Mesothelial cell of epicardium (in vitro differentiated cells): ENCODE measurements around the gene RAB27B. TPM values are rescaled to one million over a fixed set of nuclear protein-coding genes. Genes with fewer than 3 reads are reported as not detected.

Experiments used
- DNase-seq, 2 experiments: peaks; one replicate each; pipeline ENCODE4 v3.0.0; 2021; ENCODE audit warnings: low spot score in 2 of 2; ENCODE audit not compliant: unreplicated experiment in 2 of 2
- H3K27ac Mint-ChIP-seq: 2 replicates; pipeline ENCODE4 v1.8.0; 2021; ENCODE audit warnings: mixed read lengths
- H3K27me3 Mint-ChIP-seq: 2 replicates; pipeline ENCODE4 v1.8.0; 2021; ENCODE audit warnings: low read depth, mixed read lengths
- H3K36me3 Mint-ChIP-seq: 2 replicates; pipeline ENCODE4 v1.8.0; 2021; ENCODE audit warnings: mixed read lengths
- H3K4me1 Mint-ChIP-seq: 2 replicates; pipeline ENCODE4 v1.8.0; 2021; ENCODE audit warnings: mixed read lengths
- H3K4me3 Mint-ChIP-seq: 2 replicates; pipeline ENCODE4 v1.8.0; 2021; ENCODE audit warnings: mild to moderate bottlenecking, moderate library complexity, mixed read lengths
- H3K9me3 Mint-ChIP-seq: 2 replicates; pipeline ENCODE4 v1.8.0; 2021; ENCODE audit warnings: mixed read lengths
- total RNA-seq: library from RNA; stranded (reverse); gene quantifications from 3 replicates; pipeline ENCODE4 v1.2.1, GENCODE V29; 2021
- TF ChIP-seq, protein P1 (sequence below): fragments of 200-600 bp; sonication (generic); IDR thresholded peaks from one replicate; pipeline ENCODE4 v1.5.0; 2021; ENCODE audit warnings: antibody characterized with exemption; ENCODE audit not compliant: unreplicated experiment

The RAB27B gene
- total RNA-seq, 1 donor from 2014 or later, result 0.98 TPM

DNA sequence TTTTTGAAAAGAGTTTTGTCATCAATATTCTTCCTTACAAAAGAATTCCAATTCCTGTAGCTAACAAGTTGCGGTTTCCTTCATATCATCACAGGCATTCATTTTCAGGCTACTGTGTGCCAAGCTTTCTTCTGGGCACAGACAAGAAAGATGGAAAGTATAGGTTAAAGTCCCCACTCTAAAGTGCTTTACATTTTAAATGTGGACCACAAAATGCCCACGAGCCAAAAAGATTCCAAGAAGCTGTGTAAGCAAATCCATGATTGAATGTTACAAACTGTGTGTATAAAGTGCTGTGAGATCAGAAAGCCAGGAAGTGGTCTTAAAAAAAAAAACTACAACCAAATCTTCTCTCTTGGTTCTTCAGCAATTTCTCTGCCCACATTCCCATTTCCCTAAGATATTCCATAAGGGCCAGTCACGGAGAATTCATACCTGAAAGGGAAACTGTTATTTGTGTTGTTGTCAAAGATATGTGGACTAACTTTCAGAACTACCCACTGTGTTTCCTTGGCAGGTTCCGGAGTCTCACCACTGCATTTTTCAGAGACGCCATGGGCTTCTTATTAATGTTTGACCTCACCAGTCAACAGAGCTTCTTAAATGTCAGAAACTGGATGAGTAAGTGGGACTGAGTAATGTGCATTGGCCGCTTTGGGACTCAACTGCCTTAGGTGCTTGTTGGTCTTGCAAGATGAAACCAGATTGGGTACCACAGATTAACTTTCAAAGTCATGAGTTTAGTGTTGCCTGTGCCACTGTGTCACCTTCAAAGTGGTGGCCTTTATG lies 55.7 kb downstream of the RAB27B start:
- DNase-seq, result no peak
- H3K27ac Mint-ChIP-seq, result no peak overlapping the region
- peaks cover 25% of the 10 kb centered on the region for H3K4me1 Mint-ChIP-seq
- no peak overlapping the region for H3K4me3 Mint-ChIP-seq
- H3K9me3 Mint-ChIP-seq, result peaks cover 7% of the 10 kb centered on the region
- no peaks in the 10 kb centered on the region for H3K36me3 Mint-ChIP-seq
- H3K27me3 Mint-ChIP-seq, result peaks cover 6% of the 10 kb centered on the region
- TF ChIP-seq, protein P1, sequence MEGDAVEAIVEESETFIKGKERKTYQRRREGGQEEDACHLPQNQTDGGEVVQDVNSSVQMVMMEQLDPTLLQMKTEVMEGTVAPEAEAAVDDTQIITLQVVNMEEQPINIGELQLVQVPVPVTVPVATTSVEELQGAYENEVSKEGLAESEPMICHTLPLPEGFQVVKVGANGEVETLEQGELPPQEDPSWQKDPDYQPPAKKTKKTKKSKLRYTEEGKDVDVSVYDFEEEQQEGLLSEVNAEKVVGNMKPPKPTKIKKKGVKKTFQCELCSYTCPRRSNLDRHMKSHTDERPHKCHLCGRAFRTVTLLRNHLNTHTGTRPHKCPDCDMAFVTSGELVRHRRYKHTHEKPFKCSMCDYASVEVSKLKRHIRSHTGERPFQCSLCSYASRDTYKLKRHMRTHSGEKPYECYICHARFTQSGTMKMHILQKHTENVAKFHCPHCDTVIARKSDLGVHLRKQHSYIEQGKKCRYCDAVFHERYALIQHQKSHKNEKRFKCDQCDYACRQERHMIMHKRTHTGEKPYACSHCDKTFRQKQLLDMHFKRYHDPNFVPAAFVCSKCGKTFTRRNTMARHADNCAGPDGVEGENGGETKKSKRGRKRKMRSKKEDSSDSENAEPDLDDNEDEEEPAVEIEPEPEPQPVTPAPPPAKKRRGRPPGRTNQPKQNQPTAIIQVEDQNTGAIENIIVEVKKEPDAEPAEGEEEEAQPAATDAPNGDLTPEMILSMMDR, result no peak

DNA sequence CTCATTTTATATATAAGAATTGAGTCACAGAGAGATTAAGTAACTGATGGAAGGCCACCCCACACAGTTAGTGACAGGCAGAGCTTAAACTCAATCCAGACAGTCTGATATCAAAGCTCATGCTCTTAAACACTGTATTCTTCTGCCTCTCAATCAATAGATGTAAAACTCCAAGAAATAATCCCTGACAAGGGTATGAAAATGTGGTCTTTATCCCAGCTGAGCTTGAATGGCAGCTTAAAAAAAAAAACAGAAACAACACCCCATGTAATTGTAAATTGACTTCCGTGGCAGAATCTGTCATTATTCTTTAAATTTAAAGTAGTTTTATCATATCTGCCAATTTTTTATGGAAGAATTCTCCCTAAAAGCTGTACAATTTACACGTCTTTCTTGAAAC lies 60.1 kb downstream of the RAB27B start:
- Mint-ChIP-seq H3K27me3 (peaks cover 15% of the 10 kb centered on the region), H3K36me3 (no peaks in the 10 kb centered on the region), H3K27ac (no peak overlapping the region), H3K4me1 (no peaks in the 10 kb centered on the region), H3K9me3 (peaks cover 7% of the 10 kb centered on the region), H3K4me3 (no peak overlapping the region)
- TF ChIP-seq, protein P1, result no peak
- DNase-seq, result no peak

DNA sequence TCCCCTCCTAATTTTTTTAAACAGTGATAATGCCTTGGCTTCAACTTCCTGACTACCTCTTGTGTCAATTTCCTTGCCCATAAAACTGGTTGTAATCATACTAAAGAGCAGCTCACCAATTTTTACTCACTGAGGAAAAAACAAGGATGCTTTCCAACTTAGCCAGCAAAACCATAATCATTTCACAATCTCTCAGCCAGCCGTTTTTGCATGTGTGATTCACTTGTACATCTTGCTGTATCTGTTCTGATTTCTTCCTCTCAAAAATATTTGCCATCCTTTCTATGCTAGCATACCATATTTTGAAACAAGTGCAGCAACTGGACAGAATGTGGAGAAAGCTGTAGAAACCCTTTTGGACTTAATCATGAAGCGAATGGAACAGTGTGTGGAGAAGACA lies 60.7 kb downstream of the RAB27B start:
- TF ChIP-seq, protein P1, result no peak
- Mint-ChIP-seq H3K9me3 (peaks cover 7% of the 10 kb centered on the region), H3K27ac (no peak overlapping the region), H3K36me3 (no peaks in the 10 kb centered on the region), H3K4me1 (no peaks in the 10 kb centered on the region), H3K4me3 (no peak overlapping the region), H3K27me3 (peaks cover 17% of the 10 kb centered on the region)
- DNase-seq, result no peak

DNA sequence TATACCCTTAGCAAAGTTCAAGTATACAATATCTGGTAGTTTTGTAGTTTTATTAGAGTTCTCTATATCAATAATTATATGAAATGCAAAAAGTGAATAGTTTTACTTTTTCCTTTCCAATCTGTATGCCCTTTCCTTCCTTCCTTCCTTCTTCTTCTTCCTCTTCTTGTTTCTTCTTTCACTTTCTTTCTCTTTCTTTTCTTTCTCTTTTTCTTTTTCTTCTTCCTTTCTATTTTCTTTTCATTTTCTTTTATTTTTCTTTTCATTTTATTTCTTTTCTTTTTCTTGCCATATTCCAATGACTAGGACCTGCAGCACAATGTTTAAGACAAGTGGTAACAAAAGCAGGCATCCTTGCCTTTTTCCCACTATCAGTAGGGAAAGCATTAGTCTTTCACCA lies 71.2 kb downstream of the RAB27B start:
- no peak overlapping the region for H3K27ac Mint-ChIP-seq
- H3K9me3 Mint-ChIP-seq, result no peaks in the 10 kb centered on the region
- TF ChIP-seq, protein P1, result no peak
- H3K4me3 Mint-ChIP-seq, result no peak overlapping the region
- H3K36me3 Mint-ChIP-seq, result no peaks in the 10 kb centered on the region
- no peaks in the 10 kb centered on the region for H3K27me3 Mint-ChIP-seq
- DNase-seq, result no peak
- H3K4me1 Mint-ChIP-seq, result no peaks in the 10 kb centered on the region

DNA sequence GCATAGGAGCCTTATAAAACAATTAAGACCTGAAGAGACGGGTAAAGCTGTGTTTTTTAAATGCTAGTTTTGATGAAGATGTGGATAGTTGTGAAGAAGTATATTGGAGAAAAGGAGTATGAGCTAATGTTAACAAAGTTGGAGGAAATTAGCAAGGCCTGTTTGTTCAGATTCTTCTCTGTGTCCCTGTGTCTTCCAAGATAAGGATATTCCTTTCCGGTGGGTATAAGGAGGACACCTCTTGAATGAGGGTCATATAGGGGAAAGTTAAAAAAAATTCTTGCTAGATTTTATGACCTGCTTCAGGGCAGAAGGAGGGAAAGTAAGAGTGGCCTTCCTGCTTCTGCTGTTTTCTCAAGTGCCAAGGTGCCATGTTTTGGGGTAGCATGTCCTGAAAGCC lies 72.0 kb downstream of the RAB27B start:
- no peak for DNase-seq
- no peaks in the 10 kb centered on the region for H3K27me3 Mint-ChIP-seq
- no peak overlapping the region for H3K27ac Mint-ChIP-seq
- H3K36me3 Mint-ChIP-seq, result no peaks in the 10 kb centered on the region
- H3K4me3 Mint-ChIP-seq, result no peak overlapping the region
- H3K9me3 Mint-ChIP-seq, result no peaks in the 10 kb centered on the region
- H3K4me1 Mint-ChIP-seq, result no peaks in the 10 kb centered on the region
- TF ChIP-seq, protein P1, result no peak
